ENCODE results near the gene TRMT13.
A peak's percentile ranks its signal among the peaks of the same experiment; 100 is the strongest.

The TRMT13 gene, protein sequence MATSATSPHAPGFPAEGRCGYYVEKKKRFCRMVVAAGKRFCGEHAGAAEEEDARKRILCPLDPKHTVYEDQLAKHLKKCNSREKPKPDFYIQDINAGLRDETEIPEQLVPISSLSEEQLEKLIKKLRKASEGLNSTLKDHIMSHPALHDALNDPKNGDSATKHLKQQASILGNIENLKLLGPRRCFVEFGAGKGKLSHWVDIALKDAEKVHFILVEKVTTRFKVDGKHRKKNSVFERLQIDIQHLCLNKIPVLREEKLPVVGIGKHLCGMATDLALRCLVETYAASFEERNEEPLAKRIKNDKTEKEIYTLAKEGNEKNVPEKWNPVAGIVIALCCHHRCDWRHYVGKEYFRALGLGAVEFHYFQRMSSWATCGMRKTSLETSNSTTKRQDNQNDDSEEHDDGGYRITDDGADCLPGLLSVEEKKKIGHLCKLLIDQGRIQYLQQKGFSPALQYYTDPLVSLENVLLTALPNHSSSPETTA

DNA sequence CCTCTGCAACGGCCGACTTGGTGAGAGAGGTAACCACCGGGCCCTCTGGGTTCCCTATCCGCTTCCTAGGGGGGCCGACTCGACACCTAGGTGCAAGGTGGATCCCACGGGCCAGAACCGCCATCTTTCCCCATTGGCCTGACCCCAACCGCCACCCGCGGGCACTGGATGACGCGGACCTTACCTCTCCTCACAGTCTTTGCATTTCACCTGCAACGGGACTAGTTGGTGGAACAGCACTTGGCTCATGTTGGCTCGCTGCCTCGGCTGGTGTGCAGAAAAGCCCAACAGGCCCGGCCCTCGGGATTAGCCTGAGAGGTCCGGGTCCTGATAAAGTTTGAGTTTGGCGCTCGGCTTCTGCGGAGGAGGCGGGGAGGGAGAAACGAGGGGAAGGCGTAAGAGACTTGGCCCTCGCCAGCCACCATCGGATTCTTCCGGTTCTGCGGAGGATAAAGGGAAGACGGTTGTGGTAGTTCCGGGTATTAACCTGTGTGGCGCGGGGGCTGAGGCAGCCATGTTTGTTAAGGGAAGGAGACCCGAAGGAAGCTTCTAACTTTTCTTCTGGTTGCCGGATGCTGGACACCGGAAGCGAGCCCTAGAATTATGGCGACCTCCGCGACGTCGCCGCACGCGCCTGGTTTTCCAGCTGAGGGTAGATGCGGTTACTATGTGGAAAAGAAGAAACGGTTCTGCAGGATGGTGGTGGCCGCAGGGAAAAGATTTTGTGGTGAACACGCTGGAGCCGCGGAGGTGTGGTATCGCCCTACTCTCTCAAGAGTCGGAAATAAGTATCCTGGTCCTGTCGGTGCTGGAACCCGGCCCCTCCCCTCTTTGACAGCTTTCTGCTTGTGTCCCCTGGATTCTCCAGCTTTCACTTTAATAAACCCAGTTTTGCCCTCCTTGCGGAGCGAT, at the start of gene TRMT13, which contains the start of gene SASS6:
TSS of gene TRMT13 (plus strand) at position 598 of the 912 bp plus-strand sequence. CDS start at position 604, 6 bp downstream.
TSS of gene SASS6 (minus strand) at position 365 of the 912 bp plus-strand sequence. CDS start at position 249, 116 bp downstream.
- peak; percentile 98 for DNase-seq

DNA sequence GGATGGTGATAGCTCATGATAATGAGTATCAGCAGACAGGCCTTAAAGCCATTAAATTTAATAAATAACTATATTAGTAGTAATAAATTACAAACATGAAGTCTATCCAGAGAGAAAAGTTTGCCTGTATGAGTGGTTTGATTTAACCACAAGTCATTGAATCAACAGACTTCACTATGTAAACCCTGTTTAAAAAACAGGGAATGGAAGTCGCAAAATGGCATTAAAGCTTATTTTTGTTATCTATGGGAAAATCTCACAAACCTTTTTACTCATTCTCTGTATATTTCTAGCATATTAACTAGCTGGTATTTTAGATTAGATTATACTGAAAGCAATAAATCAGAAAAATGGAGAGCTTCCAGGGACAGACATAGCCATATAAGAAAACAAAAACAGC, 45.6 kb upstream of the TRMT13 start:
- DNase-seq, result no peak

- DNase-seq, result no peak
These were observed 43.9 kb upstream of the TRMT13 start for GRCh38 chr1:100089082-100089481.

DNA sequence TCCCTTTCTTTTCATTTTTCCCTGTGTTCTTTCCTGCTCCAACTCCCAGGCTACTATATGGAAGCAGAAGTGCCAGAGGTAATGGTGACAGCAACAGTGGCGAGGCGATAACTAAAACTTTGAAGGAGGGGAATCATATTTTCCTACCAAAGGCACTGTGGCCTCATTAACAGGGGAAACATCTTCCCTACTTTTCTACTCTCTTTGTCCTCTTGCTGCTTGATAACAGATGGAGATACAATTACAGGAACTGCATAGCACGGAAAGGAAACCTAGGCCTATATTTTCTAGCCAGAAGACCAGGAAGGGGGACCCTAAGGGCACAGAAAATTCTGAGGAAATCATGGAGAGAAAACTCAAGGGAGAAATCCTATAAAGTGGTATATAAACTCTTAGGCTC, 42.5 kb upstream of the TRMT13 start:
- no peak for DNase-seq

DNA sequence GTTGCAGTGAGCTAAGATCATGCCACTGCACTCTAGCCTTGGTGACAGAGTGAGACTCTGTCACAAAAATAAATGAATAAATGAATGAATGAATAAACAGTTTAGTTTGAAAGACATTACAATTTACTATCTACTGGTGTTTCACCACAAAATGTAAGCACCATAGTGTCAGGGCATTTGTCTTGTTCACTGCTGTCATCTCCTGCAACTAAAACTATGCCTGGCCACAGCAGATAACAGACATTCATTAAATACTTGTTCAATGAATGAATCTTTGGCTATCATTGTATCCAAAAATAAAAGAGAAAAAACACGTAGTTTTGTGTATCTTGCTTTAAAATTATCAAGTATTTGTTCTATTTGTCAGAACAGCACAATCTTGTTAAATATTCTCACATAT, 32.8 kb upstream of the TRMT13 start:
- DNase-seq, result peak; percentile 7

DNA sequence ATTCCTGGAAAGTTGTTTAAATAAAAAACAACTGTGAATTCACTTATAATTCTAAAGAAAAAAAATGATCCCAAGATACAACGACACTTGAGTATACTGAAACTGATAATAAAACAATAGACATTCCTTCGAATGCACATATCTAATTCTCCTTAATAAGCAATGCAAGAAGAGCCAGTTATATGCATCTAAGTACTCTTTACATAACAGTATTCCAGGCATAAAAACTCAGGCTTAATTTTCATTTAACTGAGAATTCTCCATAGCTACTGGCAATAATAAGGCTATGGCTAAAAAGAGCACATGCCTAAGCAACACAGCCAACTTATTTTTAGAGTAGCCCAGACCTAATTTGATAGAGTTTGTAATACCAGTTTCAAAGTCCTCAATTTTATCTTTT, 31.4 kb upstream of the TRMT13 start:
- DNase-seq, result no peak

DNA sequence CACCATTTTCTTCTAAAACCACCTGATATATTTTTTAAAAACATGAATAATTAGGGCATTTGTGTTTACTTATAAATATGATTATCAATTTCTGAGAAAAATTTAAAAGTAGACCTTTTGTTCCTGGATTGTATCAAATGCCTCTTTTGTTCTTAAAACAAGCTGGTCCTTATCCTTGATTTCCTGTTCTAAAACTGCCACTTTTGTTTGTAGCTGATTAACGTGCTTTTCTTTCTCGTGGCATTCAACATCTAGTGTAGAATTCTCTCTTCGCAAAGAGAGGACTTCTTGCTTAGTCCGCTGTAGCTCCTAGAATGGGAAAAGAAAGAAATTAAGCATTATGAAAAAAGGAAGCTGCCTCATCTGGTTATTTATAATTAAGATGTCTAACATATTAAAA, 25.3 kb upstream of the TRMT13 start:
- no peak for DNase-seq

- no peak for DNase-seq
These were observed 23.4 kb upstream of the TRMT13 start for GRCh38 chr1:100109554-100110066.

DNA sequence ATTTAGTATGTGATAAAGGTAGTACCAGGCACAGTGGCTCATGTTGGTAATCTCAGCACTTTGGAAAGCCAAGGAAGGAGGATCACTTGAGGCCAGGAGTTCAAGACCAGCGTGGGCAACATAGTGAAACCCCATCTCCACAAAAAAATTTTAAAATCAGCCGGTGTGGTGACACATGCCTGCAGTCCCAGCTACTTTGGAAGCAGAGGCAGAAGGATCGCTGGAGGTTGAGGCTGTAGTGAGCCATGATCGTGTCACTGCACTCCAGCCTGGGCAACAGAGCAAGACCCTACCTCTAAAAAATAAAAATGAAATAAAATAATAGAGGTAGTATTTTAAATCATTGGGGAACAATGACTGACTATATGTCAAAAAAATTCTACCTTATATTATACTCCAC, 17.4 kb upstream of the TRMT13 start:
- no peak for DNase-seq

GRCh38 chr1:100122177-100122576, 10.8 kb upstream of the TRMT13 start:
- DNase-seq, result no peak

DNA sequence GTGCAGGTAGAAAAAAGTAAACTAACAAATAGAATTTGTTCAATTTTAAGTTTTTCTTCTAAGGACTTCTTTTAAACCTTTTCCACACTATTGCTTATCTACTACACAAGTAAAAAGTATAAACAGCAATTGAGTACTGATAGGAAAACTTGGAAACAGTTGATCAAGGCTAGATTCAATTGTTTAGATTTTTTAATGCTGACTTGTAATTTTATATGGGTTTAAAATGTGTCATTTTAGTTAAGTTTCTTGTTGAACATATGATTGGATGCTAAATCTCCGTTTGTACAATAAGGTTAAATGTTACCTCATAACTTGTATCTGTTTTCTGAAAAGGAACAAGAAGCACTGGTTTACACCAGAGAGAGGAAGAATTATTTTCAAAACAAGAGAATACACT, 5.7 kb upstream of the TRMT13 start:
- no peak for DNase-seq

DNA sequence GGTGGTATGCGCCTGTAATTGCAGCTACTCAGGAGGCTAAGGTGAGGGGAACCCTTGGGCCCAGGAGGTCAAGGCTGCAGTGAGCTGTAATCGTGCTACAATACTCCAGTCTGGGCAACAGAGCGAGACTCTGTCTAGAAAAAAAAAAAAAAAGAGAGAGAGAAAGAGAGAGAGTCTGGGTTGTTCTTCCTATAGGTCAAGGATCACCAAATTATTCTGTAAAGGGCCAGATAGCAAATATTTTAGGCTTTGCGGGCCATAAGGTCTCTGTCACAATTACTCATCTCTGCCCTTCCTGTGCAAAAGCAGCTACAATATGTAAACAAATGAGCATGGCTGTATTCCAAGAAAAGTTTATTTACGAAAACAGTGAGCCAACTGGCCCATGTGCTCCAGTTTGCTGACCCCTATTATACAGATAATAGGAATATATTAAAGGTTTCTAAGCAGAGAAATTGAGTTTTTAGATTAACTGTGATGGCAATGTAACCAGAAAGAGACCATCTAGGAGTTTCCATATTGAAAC, 2.3 kb upstream of the TRMT13 start:
- peak; percentile 15 for DNase-seq

GRCh38 chr1:100131623-100132022, 1.3 kb upstream of the TRMT13 start:
- no peak for DNase-seq

- DNase-seq, result peak; percentile 19
These were observed 1.9 kb downstream of the TRMT13 start for GRCh38 chr1:100134872-100135271.

DNA sequence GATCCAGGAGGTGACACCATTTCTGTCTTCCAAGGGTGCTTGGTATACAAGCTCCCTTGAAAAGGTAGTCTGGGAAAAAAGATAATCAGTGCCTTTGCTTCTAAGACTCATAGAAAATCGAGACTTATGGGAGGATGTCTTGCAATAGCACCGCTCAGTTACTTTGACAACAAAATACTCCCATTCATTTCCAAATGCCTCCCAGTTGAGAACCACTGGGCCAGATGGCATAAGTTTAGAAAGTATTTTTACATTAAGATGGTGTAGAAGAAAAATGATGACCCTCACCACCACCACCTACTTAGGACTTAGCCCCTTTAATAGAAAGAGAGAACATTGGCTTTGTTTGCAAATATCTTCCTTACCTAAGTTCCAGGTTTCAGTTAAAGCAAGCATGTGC, 4.6 kb downstream of the TRMT13 start:
- no peak for DNase-seq

GRCh38 chr1:100141192-100141591, 8.2 kb downstream of the TRMT13 start:
- no peak for DNase-seq

DNA sequence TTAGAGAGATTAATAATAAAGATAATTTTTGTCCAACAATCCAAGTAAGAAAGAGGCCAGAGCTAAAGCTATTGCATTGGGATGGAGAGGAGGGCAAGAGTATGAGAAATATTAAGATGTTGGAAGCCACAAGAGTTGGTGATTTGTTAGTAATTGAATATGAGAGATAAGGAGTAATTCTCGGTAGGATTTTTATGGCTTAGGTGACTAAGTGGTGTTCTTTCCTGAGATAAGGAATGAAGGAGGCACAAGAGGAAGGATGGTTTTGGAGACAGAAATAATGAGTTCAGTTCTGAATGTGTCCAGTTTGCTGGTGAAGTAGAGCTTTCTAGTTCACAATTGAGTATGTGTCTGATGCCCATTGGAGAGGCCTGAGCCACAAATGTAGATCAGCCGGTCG, 9.4 kb downstream of the TRMT13 start:
- DNase-seq, result no peak

DNA sequence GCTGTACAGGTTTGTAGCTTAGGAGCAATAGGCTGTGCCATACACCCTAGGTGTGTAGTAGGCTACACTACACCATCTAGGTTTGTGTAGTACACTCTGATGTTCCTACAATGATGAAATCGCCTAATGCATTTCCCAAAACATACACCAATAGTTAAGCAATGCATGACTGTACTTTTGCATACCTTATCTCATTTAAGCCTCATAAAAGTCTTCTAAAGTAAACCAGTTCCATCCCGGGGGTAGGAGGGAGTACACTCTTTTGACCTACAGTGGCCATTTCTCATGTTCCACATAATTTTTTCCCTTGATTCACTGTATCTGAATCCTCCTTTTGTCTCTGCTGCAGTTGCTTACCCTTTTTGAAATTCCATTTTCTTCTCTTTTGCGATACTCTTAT, 12.2 kb downstream of the TRMT13 start:
- no peak for DNase-seq

- DNase-seq, result no peak
These were observed 14.0 kb downstream of the TRMT13 start for GRCh38 chr1:100146958-100147357.

- DNase-seq, result no peak
These were observed 14.9 kb downstream of the TRMT13 start for GRCh38 chr1:100147875-100148274.

DNA sequence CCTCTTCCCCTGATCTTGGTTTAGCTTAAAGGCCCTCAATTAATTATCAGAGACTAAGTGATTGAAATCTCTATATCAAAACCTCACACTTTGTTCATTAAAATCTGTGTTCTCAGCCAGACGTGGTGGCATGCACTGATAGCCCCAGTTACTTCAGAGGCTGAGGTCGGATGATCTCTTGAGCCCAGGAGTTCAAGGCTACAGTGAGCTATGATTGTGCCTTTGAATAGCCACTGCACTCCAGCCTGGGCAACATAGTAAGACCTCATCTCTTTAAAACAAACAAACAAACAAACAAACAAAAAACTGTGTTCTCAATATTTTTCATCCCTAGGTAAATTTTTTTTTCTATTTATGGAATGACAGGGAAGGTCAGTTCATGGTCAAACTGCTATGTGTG, 18.7 kb downstream of the TRMT13 start:
- no peak for DNase-seq

DNA sequence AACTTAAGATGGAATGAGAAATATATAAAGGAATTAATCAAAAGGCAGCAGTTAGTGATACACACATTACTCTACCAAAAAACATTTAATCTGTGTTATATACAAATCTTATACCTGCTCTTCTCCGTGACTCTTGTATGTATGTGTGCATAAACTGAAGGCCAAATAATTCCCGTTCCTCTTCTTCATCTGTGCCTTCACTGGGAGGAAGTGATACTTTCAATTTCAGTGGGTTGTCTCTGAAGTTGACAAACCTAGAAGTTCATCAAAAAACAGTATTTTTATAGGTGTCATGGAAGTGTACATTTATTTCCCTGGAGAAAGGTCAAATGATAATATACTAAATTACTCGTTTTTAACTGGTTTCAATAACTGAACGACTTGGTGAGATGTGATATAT, 19.3 kb downstream of the TRMT13 start:
- DNase-seq, result no peak

GRCh38 chr1:100162881-100163280, 29.9 kb downstream of the TRMT13 start:
- DNase-seq, result no peak

Measured in OCI-M1 (cell line).